ENCODE results near the gene TLR6.
A peak's percentile ranks its signal among the peaks of the same experiment; 100 is the strongest.

The TLR6 gene

GRCh38 chr4:38856524-38857337 lies at the start of gene TLR6:
Gene TLR6, minus strand, starts transcription at chr4:38856817. Its CDS starts 27,344 bp downstream, at chr4:38829473.
- DNase-seq = peak; percentile 74 to 82

GRCh38 chr4:38905652-38906385 lies 49.2 kb upstream of the TLR6 start:
- no peak for DNase-seq

- no peak for DNase-seq
Measured at GRCh38 chr4:38904682-38905081, 48.1 kb upstream of the TLR6 start.

GRCh38 chr4:38904090-38904666 lies 47.6 kb upstream of the TLR6 start:
- no peak for DNase-seq

- DNase-seq = peak in 1 of 2 experiments; percentile 58
Measured at GRCh38 chr4:38902695-38903094, 46.1 kb upstream of the TLR6 start.

- no peak for DNase-seq
Measured at GRCh38 chr4:38902221-38902620, 45.6 kb upstream of the TLR6 start.

- no peak for DNase-seq
Measured at GRCh38 chr4:38898245-38898644, 41.6 kb upstream of the TLR6 start.

- DNase-seq = no peak
Measured at GRCh38 chr4:38896940-38897339, 40.3 kb upstream of the TLR6 start.

- DNase-seq = no peak
Measured at GRCh38 chr4:38894322-38894982, 37.8 kb upstream of the TLR6 start.

- DNase-seq = no peak
Measured at GRCh38 chr4:38891051-38891983, 34.7 kb upstream of the TLR6 start.

GRCh38 chr4:38889143-38889542 lies 32.5 kb upstream of the TLR6 start:
- DNase-seq = peak; percentile 70 to 83

GRCh38 chr4:38884254-38884653 lies 27.6 kb upstream of the TLR6 start:
- no peak for DNase-seq

- no peak for DNase-seq
Measured at GRCh38 chr4:38876636-38877035, 20.0 kb upstream of the TLR6 start.

GRCh38 chr4:38873290-38873944 lies 16.8 kb upstream of the TLR6 start:
- DNase-seq = no peak

GRCh38 chr4:38872620-38873019 lies 16.0 kb upstream of the TLR6 start:
- no peak for DNase-seq

GRCh38 chr4:38871593-38871992 lies 15.0 kb upstream of the TLR6 start:
- DNase-seq = no peak

GRCh38 chr4:38870098-38870808 lies 13.6 kb upstream of the TLR6 start:
- no peak for DNase-seq

- no peak for DNase-seq
Measured at GRCh38 chr4:38869511-38869910, 12.9 kb upstream of the TLR6 start.

GRCh38 chr4:38868059-38868960 lies 11.7 kb upstream of the TLR6 start:
- DNase-seq = peak in 1 of 2 experiments; percentile 33
